Activated CD4-positive, alpha-beta T cell treated with anti-CD3 and anti-CD28 coated beads for 48 hours (primary cell): ENCODE data around the gene OR52I2.

Source experiments
- DNase-seq: peaks from one replicate; pipeline ENCODE4 v3.0.0-alpha.2; 2020

The OR52I2 gene

GRCh38 chr11:4581443-4581842 is at the start of gene OR52I2:
OR52I2 (plus strand) TSS chr11:4581743.
- DNase-seq = no peak

DNA sequence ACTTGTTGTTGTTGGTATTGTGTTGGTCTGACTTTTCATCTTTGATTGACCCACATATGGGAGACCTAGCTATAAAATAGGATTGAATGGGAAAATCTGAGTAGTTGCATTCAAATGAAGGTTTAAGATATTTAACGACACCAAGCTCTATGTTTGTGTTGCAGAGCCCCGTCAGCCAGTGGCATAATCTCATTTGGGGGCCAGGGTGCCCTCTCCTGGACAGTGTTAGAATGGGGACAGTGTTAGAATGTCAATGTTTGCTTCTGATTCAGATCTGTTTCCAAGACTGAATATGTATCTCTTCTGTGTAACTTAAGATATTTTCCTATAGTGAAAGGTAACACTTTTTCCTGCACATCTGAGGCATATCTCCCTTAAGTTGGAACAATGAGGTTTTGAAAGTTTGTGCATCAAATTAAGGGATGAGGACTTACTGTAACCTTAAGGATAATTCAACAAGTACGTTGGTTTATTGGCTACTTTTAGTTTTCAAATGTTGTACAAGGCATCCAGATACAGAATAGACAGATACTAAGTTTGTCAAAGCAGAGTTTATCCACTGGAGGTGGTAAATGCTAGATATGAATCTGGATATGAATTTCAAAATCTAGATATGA is 41.8 kb upstream of the OR52I2 start:
- DNase-seq = peak; percentile 63

DNA sequence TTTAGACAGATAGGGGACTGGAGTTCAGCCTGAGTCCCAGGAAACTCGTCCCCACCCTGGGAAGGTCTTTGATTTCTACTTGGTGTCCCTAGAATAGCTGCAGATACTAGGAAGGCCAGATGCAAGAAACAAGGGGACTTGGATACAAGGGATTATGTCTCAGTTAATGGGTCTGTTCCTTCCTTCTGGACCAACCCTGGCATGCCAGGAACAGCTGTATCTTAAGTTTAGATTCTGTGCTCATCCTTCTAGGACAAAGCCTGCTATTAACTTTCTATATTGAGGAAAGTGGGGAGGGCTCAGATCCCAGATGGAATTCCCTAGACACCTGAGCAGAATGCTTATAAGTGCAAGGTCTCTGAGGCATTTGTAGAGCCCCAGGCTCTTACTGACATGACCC is 40.5 kb upstream of the OR52I2 start:
- no peak for DNase-seq

DNA sequence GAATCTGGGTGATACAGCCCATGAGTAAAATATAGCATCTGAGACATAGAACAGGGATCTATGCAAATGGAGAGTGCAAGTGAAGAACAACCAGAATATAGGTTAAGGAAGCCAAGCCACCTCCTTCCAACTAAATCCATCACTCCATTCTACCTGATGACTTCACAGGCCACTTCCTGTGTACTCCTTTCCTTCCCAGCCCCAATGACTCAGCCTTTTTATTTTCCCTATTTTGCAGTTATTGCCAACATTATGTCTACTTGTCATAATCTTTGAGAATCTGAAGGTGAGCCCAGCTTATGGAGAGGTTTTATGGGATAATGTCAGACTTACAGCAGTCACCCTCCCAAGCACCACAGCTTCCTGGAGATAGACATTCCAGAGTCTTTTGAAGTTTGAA is 38.0 kb upstream of the OR52I2 start:
- no peak for DNase-seq

DNA sequence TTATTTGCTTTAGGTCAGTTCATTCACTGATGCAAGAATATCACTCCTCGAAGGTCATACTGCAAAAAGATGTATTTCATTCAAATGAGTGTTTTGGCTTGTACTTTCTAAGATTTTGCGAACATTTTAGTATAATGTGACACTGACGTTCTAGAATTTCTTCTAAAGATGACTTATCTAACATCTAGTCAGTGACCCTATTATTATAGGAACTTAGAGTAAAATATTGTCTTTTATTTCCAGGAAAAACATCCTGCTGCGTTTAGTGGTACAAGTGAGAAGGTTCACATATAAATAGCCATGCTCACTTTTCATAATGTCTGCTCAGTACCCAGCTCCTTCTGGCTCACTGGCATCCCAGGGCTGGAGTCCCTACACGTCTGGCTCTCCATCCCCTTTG is 36.7 kb upstream of the OR52I2 start, which contains the start of gene OR52M1:
OR52M1 (plus strand) TSS at position 301 of the 400 bp plus-strand sequence; CDS start at position 301, 0 bp downstream.
- no peak for DNase-seq

GRCh38 chr11:4546878-4547277 is 34.7 kb upstream of the OR52I2 start:
- DNase-seq = no peak

GRCh38 chr11:4547416-4547815 is 34.1 kb upstream of the OR52I2 start:
- no peak for DNase-seq

DNA sequence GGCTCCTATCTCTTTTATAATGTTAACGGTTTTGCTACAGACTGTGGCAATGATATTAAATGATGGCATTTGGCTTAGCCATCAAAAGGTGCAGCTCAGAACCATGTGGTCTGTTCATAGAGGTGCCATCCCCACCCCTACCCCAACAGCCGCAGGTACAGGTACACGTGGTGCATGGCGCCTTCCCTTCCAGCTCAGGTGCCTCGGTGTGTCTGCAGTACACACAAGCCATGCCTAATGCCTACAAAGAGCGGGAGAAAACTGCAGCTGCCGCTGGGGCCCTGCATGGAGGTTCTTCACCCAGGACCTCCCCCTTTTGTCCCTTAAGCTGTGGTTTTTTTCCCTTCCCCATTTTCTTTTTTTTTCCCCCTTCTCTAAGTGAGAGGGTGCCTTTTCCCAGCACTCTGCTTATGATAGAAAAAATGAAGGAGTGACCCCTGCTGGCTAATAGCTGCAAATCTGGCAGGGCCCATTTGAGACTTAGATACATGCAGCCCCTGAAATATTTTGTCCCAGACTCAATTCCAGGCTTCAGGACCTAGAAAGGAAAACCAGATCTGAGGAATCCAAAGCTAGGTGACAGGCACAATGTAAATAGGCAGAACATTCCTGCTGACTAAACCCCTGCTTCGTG is 30.1 kb upstream of the OR52I2 start:
- peak; percentile 4 for DNase-seq

GRCh38 chr11:4559527-4560440 is 21.8 kb upstream of the OR52I2 start:
- no peak for DNase-seq

- no peak for DNase-seq
Measured at GRCh38 chr11:4560467-4560866, 21.1 kb upstream of the OR52I2 start.

DNA sequence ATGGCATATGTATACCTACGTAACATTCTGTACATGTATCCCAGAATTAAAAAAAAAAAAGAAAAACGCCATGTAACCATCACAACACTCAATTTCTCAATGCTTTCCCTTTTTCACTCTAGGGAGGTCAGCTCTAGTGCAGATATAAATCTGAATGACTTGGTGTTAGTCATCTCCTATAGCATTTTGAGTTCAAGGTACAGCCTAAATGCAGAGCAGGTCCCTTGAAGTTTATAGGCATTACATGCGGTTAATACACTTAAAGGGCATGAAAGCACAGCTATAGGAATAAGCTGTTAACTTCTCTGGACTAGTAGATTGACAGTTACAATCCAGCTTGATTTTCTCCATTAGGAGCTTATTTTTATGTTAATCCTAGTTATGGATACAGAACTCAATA is 16.2 kb upstream of the OR52I2 start:
- DNase-seq = no peak

DNA sequence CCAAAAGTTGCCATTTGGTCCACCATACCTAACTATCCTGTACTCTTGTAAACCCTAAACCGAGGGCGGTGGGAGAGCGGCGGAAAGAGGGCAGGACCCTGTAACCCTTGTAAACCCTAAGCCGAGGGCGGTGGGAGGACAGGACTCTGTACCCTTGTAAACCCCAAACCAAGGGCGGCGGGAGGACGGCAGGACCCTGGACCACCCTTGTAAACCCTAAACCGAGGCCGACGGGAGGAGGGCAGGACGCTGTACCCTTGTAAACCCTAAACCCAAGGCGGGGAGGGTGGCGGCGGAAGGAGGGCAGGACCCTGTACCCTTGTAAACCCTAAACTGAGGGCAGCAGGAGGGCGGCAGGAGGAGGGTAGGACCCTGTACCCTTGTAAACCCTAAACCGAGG is 12.5 kb upstream of the OR52I2 start:
- DNase-seq = no peak

- no peak for DNase-seq
Measured at GRCh38 chr11:4576880-4577279, 4.7 kb upstream of the OR52I2 start.

DNA sequence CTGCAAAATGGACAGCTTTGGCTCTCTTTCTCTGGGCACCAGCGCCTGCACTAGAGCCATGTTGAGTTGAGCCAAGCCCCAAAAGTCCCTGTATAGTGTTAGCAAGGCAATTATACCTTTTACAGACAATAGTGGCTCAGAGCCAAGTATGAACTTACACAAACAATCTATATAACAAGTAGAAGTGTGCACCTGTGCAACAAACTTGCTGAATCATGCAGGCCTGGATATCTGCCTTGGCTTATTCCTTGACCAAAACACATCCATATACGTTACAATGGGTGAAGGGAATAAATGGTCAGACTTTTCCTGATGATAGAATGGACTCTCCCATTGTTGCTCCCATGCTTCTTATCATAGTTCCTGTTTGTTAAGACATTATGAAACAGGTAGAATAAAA is 3.8 kb upstream of the OR52I2 start:
- DNase-seq = no peak

DNA sequence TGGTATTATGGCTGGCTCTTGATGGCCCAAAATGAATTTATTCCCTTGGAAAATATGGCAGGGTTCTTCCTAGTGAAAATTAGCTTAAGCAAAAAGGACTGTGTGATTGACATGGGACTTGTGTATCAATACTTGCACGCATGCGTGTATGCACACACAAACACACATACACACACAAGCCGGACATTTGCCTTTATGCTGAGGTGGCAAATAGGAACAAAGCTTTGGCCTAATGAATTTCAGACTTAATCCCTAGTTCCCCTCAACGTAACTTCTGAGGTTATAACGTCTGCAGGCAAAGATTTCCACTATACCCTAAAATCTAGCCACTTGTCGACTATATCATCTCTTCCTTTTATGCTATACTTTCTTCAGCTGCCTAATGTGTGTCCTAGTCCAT is 2.9 kb upstream of the OR52I2 start:
- no peak for DNase-seq

DNA sequence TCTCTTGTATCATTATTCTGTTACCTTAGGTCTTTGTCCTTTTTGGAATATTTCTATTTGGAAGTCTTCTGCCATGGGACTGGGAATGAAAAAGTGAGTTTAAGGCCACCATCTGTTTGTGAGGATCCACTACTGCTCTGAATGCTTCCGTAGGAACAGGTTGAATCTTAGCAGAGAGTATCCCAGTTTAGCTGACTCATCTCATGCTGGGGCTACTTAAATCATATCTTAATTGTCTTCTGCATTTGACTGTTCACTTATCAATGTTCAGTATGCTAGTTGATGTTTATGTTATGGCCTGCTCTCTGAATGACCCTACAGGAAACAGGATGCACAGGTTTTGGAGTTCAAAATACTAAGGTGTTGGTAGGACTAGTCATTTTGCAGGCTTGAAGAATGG is 1.4 kb upstream of the OR52I2 start:
- no peak for DNase-seq

DNA sequence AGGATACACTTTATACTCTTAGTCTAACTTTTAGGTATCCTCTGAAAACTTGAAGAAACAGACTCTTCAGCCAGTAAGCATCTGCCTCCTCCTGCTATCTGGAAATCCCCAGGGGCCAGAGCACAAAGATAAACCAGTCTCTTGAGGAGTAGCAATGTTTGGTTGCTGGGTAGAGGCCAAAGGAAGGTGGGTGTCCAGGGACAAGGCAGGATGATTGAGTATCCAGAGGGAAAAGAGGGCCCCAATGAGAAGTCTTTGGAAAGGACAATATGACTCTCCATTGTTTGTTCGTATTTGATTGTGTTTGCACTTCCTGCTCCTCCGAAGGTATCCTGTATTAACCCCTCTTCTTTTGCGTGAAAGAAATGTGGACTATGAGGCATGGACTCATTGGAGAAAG is 7.5 kb downstream of the OR52I2 start:
- DNase-seq = no peak

DNA sequence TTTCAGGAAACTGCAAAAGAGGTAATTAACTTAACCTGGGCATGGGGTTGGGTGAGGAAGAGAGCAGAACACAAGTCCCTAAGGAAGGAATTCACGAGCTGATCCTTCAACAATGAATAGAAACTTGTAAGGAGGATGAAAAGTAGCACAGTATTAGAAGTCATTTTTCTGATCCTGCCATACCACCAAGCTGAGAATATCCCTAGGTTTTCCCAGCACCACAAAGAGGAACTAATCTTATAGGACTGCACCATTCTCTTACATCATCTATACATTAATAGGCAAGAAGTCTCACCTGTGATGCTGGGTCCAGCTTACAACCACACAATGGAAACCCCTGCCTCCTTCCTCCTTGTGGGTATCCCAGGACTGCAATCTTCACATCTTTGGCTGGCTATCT is 12.2 kb downstream of the OR52I2 start, which contains the start of gene OR52I1:
OR52I1 (plus strand) TSS at position 301 of the 400 bp plus-strand sequence; CDS start at position 301, 0 bp downstream.
- DNase-seq = no peak

DNA sequence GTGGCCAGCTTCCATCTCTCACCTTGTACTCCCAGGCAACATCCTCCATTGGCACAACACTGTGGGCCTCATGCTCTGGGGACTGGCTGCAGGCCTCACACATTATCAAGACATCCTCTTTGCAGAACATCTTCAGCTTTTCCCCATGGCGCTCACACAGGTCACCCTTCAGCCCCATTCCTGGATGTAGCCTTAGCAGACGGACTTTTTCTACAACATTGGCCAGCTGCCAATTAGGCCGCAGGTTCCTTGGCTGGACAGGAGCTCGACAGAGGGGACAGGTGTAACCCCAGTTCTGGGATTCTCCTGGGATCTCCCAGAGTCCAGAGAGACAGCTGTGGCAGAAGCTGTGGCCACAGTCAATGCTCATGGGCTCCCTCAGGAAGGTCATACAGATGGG is 23.5 kb downstream of the OR52I2 start:
- no peak for DNase-seq

GRCh38 chr11:4606231-4607015 is 24.9 kb downstream of the OR52I2 start:
- DNase-seq = no peak

- no peak for DNase-seq
Measured at GRCh38 chr11:4607096-4607495, 25.6 kb downstream of the OR52I2 start.

- peak; percentile 96 for DNase-seq
Measured at GRCh38 chr11:4607781-4608666, 26.5 kb downstream of the OR52I2 start, which contains the start of gene TRIM68. TRIM68 (minus strand) TSS chr11:4608231; CDS start chr11:4605504, 2,727 bp downstream.
